Activated naive CD8-positive, alpha-beta T cell treated with anti-CD3 and anti-CD28 coated beads, Interleukin-2, amount 10 ng/mL, durations not matched to agents 7 days and 5 days (primary cell): ENCODE measurements around the gene USP17L30. TPM values are rescaled to one million over a fixed set of nuclear protein-coding genes. Genes with fewer than 3 reads are reported as not detected.
"Not testable (repeated sequence)": the region's sequence is repeated elsewhere in the genome, so short reads cannot be mapped to it uniquely, and the experiment has no call there.

Experiments
- ATAC-seq: fragments of 150-1000 bp; cut with Tn5 transposase; one replicate; pipeline ENCODE4 v1.10.0; 2021; ENCODE audit warnings: low read depth, moderate library complexity
- POLR2A ChIA-PET: fragments of 350-600 bp; sonication (Branson Sonifier 250); formaldehyde crosslinking; loops from one replicate; lab custom pipeline; 2021; ENCODE audit warnings: antibody characterized with exemption; lab: Charles Lee
- DNase-seq: peaks from one replicate; pipeline ENCODE4 v3.0.0; 2021
- H3K27ac Mint-ChIP-seq: one replicate; pipeline ENCODE4 v1.8.0; 2022; ENCODE audit warnings: mild to moderate bottlenecking, mixed read lengths
- H3K27me3 Mint-ChIP-seq: one replicate; pipeline ENCODE4 v1.8.0; 2022; ENCODE audit warnings: mild to moderate bottlenecking, moderate library complexity, mixed read lengths
- H3K36me3 Mint-ChIP-seq: one replicate; pipeline ENCODE4 v1.8.0; 2021; ENCODE audit warnings: mild to moderate bottlenecking, mixed read lengths
- H3K4me1 Mint-ChIP-seq: one replicate; pipeline ENCODE4 v1.8.0; 2021; ENCODE audit warnings: mixed read lengths
- H3K4me3 Mint-ChIP-seq: one replicate; pipeline ENCODE4 v1.8.0; 2022; ENCODE audit warnings: mild to moderate bottlenecking, moderate library complexity, mixed read lengths
- H3K9me3 Mint-ChIP-seq: one replicate; pipeline ENCODE4 v1.8.0; 2021; ENCODE audit warnings: mixed read lengths
- total RNA-seq, 2 experiments: library from RNA; stranded (reverse); gene quantifications; one replicate each; pipeline ENCODE4 v1.2.3, GENCODE V29; 2021

The USP17L30 gene, protein sequence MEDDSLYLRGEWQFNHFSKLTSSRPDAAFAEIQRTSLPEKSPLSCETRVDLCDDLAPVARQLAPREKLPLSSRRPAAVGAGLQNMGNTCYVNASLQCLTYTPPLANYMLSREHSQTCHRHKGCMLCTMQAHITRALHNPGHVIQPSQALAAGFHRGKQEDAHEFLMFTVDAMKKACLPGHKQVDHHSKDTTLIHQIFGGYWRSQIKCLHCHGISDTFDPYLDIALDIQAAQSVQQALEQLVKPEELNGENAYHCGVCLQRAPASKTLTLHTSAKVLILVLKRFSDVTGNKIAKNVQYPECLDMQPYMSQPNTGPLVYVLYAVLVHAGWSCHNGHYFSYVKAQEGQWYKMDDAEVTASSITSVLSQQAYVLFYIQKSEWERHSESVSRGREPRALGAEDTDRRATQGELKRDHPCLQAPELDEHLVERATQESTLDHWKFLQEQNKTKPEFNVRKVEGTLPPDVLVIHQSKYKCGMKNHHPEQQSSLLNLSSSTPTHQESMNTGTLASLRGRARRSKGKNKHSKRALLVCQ
- not detected for total RNA-seq

DNA sequence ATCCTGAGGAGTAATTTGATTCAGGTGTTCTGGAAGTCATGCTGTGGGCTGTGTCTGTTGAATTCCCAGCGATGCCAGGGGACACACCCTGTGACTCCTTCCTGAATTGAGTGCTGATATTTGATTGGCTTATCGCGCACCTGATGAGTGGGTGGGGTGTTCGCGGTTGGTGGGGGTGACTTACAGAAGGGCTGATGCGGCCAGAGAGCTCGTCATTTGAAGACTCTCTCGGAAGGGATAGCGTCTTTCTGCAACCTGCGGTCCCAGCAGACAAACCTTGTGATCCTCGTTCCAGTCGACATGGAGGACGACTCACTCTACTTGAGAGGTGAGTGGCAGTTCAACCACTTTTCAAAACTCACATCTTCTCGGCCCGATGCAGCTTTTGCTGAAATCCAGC is at the start of gene USP17L30:
Gene USP17L30, plus strand, starts transcription at position 301 of the 400 bp plus-strand sequence. Its CDS starts 0 bp downstream, at position 301.
- H3K9me3 Mint-ChIP-seq, ATAC-seq, POLR2A ChIA-PET, H3K4me1 Mint-ChIP-seq, H3K27me3 Mint-ChIP-seq, H3K4me3 Mint-ChIP-seq, DNase-seq, H3K27ac Mint-ChIP-seq, H3K36me3 Mint-ChIP-seq: not testable (repeated sequence)

DNA sequence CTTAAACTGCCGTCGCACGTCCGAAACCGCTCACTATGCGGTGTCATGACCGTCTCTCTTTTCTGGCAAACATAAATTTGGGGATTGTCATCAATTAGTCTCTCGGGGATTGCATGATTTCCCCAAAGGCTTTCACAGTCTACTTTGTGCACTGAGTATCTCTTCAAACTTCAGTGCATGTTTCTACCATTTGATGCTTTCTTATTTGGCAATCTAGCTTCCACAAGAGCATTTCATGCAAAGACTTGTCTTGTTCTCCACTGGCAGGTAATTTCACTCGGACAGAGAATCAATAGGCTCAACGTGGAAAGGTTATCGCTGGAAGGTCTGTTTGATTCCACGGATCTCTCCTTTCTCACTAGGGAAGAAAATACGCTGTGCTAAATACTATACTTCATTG is 38.7 kb upstream of the USP17L30 start:
- DNase-seq, ATAC-seq, H3K27ac Mint-ChIP-seq, H3K4me1 Mint-ChIP-seq, H3K9me3 Mint-ChIP-seq, H3K36me3 Mint-ChIP-seq, POLR2A ChIA-PET, H3K4me3 Mint-ChIP-seq, H3K27me3 Mint-ChIP-seq: not testable (repeated sequence)

DNA sequence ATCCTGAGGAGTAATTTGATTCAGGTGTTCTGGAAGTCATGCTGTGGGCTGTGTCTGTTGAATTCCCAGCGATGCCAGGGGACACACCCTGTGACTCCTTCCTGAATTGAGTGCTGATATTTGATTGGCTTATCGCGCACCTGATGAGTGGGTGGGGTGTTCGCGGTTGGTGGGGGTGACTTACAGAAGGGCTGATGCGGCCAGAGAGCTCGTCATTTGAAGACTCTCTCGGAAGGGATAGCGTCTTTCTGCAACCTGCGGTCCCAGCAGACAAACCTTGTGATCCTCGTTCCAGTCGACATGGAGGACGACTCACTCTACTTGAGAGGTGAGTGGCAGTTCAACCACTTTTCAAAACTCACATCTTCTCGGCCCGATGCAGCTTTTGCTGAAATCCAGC is 38.1 kb upstream of the USP17L30 start, which contains the start of gene USP17L24:
Gene USP17L24, plus strand, starts transcription at position 301 of the 400 bp plus-strand sequence. Its CDS starts 0 bp downstream, at position 301.
- H3K36me3 Mint-ChIP-seq, H3K4me1 Mint-ChIP-seq, POLR2A ChIA-PET, H3K27ac Mint-ChIP-seq, H3K9me3 Mint-ChIP-seq, H3K4me3 Mint-ChIP-seq, H3K27me3 Mint-ChIP-seq, ATAC-seq, DNase-seq: not testable (repeated sequence)

DNA sequence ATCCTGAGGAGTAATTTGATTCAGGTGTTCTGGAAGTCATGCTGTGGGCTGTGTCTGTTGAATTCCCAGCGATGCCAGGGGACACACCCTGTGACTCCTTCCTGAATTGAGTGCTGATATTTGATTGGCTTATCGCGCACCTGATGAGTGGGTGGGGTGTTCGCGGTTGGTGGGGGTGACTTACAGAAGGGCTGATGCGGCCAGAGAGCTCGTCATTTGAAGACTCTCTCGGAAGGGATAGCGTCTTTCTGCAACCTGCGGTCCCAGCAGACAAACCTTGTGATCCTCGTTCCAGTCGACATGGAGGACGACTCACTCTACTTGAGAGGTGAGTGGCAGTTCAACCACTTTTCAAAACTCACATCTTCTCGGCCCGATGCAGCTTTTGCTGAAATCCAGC is 33.3 kb upstream of the USP17L30 start, which contains the start of gene USP17L25:
Gene USP17L25, plus strand, starts transcription at position 301 of the 400 bp plus-strand sequence. Its CDS starts 0 bp downstream, at position 301.
- H3K27me3 Mint-ChIP-seq, H3K36me3 Mint-ChIP-seq, POLR2A ChIA-PET, DNase-seq, H3K4me3 Mint-ChIP-seq, H3K9me3 Mint-ChIP-seq, H3K27ac Mint-ChIP-seq, H3K4me1 Mint-ChIP-seq, ATAC-seq: not testable (repeated sequence)

DNA sequence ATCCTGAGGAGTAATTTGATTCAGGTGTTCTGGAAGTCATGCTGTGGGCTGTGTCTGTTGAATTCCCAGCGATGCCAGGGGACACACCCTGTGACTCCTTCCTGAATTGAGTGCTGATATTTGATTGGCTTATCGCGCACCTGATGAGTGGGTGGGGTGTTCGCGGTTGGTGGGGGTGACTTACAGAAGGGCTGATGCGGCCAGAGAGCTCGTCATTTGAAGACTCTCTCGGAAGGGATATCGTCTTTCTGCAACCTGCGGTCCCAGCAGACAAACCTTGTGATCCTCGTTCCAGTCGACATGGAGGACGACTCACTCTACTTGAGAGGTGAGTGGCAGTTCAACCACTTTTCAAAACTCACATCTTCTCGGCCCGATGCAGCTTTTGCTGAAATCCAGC is 28.6 kb upstream of the USP17L30 start, which contains the start of gene USP17L26:
Gene USP17L26, plus strand, starts transcription at position 301 of the 400 bp plus-strand sequence. Its CDS starts 0 bp downstream, at position 301.
- H3K9me3 Mint-ChIP-seq, ATAC-seq: not testable (repeated sequence)

DNA sequence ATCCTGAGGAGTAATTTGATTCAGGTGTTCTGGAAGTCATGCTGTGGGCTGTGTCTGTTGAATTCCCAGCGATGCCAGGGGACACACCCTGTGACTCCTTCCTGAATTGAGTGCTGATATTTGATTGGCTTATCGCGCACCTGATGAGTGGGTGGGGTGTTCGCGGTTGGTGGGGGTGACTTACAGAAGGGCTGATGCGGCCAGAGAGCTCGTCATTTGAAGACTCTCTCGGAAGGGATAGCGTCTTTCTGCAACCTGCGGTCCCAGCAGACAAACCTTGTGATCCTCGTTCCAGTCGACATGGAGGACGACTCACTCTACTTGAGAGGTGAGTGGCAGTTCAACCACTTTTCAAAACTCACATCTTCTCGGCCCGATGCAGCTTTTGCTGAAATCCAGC is 23.8 kb upstream of the USP17L30 start, which contains the start of gene USP17L5:
Gene USP17L5, plus strand, starts transcription at position 301 of the 400 bp plus-strand sequence. Its CDS starts 0 bp downstream, at position 301.
- H3K36me3 Mint-ChIP-seq, DNase-seq, H3K4me1 Mint-ChIP-seq, ATAC-seq, H3K9me3 Mint-ChIP-seq, H3K27ac Mint-ChIP-seq, POLR2A ChIA-PET, H3K4me3 Mint-ChIP-seq, H3K27me3 Mint-ChIP-seq: not testable (repeated sequence)

More for the DNA sequence above, 28.6 kb upstream of the USP17L30 start, which contains the start of gene USP17L26:
- H3K4me3 Mint-ChIP-seq, DNase-seq, H3K27me3 Mint-ChIP-seq, H3K27ac Mint-ChIP-seq, H3K4me1 Mint-ChIP-seq, POLR2A ChIA-PET, H3K36me3 Mint-ChIP-seq: not testable (repeated sequence)

DNA sequence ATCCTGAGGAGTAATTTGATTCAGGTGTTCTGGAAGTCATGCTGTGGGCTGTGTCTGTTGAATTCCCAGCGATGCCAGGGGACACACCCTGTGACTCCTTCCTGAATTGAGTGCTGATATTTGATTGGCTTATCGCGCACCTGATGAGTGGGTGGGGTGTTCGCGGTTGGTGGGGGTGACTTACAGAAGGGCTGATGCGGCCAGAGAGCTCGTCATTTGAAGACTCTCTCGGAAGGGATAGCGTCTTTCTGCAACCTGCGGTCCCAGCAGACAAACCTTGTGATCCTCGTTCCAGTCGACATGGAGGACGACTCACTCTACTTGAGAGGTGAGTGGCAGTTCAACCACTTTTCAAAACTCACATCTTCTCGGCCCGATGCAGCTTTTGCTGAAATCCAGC is 19.1 kb upstream of the USP17L30 start, which contains the start of gene USP17L27:
Gene USP17L27, plus strand, starts transcription at position 301 of the 400 bp plus-strand sequence. Its CDS starts 0 bp downstream, at position 301.
- H3K4me1 Mint-ChIP-seq, POLR2A ChIA-PET: not testable (repeated sequence)

DNA sequence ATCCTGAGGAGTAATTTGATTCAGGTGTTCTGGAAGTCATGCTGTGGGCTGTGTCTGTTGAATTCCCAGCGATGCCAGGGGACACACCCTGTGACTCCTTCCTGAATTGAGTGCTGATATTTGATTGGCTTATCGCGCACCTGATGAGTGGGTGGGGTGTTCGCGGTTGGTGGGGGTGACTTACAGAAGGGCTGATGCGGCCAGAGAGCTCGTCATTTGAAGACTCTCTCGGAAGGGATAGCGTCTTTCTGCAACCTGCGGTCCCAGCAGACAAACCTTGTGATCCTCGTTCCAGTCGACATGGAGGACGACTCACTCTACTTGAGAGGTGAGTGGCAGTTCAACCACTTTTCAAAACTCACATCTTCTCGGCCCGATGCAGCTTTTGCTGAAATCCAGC is 14.3 kb upstream of the USP17L30 start, which contains the start of gene USP17L28:
Gene USP17L28, plus strand, starts transcription at position 301 of the 400 bp plus-strand sequence. Its CDS starts 0 bp downstream, at position 301.
- H3K4me3 Mint-ChIP-seq, H3K4me1 Mint-ChIP-seq, H3K27me3 Mint-ChIP-seq, POLR2A ChIA-PET, H3K27ac Mint-ChIP-seq, H3K9me3 Mint-ChIP-seq, DNase-seq, H3K36me3 Mint-ChIP-seq, ATAC-seq: not testable (repeated sequence)

More for the DNA sequence above, 19.1 kb upstream of the USP17L30 start, which contains the start of gene USP17L27:
- not testable (repeated sequence) for DNase-seq, H3K9me3 Mint-ChIP-seq, ATAC-seq, H3K36me3 Mint-ChIP-seq, H3K4me3 Mint-ChIP-seq, H3K27ac Mint-ChIP-seq, H3K27me3 Mint-ChIP-seq

DNA sequence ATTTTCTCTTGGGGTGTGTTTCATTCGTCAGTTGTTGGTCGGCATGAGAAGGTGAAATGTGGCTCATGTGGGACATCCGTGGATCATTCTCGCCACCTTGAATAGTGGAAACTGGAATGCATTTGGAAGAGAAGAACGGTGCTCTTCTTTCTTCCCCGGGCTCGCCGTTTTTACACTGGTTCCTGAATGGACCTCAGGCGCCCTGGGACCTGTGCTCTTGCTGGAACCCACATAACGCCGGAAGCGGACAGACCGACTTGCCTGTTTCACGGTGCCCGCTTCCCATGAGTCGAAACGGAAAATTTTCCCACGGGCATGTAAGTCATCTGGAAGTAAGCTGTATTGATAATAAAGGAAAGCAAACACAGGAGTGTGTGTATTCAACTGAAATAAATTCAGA is 12.1 kb upstream of the USP17L30 start:
- DNase-seq, H3K4me3 Mint-ChIP-seq, H3K9me3 Mint-ChIP-seq, H3K27ac Mint-ChIP-seq, ATAC-seq, H3K4me1 Mint-ChIP-seq, POLR2A ChIA-PET, H3K27me3 Mint-ChIP-seq, H3K36me3 Mint-ChIP-seq: not testable (repeated sequence)

DNA sequence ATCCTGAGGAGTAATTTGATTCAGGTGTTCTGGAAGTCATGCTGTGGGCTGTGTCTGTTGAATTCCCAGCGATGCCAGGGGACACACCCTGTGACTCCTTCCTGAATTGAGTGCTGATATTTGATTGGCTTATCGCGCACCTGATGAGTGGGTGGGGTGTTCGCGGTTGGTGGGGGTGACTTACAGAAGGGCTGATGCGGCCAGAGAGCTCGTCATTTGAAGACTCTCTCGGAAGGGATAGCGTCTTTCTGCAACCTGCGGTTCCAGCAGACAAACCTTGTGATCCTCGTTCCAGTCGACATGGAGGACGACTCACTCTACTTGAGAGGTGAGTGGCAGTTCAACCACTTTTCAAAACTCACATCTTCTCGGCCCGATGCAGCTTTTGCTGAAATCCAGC is 9.6 kb upstream of the USP17L30 start, which contains the start of gene USP17L29:
Gene USP17L29, plus strand, starts transcription at position 301 of the 400 bp plus-strand sequence. Its CDS starts 0 bp downstream, at position 301.
- ATAC-seq, POLR2A ChIA-PET, H3K27me3 Mint-ChIP-seq, H3K4me3 Mint-ChIP-seq, H3K36me3 Mint-ChIP-seq, H3K27ac Mint-ChIP-seq, H3K4me1 Mint-ChIP-seq, DNase-seq, H3K9me3 Mint-ChIP-seq: not testable (repeated sequence)

DNA sequence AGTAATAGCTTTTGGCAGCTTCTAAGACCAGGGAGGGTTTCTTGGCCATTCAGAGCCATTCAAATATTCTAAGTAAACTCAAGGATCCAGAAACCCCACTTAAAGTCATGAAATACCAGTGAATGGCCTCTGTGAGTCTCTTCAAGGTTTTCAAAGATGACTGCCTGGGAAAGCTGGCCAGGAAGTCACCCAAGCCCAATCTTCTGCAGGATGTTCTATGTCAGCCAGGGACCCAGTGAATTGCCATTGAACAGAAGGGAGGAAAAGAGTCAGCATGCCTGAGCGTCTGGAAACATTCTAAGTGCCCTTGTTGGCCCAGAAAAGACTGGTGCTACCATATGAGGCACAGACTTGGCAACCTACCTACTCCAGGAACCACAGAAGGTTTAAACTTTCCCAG is 17.0 kb downstream of the USP17L30 start:
- ATAC-seq, H3K4me1 Mint-ChIP-seq, POLR2A ChIA-PET: not testable (repeated sequence)

DNA sequence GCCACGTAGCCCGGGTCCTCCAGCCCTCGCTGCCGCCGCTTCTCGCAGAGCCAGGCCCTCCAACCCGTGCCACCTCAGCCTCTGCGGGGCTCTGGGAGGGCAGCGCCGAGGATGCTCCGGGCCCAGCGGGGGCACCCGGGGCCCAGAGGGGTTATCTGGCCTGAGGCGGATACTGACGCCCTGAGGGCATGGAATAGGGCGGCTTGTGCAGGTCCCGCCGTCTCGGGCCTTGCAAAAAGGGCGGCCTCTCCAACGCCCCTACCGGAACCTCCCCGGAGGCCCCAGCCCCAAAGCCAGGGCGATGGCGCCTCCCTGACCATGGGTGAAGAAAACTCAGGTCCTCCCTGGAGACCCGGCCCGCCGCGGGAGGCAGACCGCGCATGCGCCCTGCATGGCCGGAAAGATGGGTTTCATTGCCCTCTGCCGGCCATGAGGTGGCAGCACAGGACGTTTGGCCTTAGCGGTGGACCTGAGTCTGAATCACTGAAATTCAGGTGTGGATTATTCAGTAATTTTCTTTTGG is 18.1 kb downstream of the USP17L30 start:
- ATAC-seq, POLR2A ChIA-PET, H3K27ac Mint-ChIP-seq: not testable (repeated sequence)

More for the DNA sequence above, 17.0 kb downstream of the USP17L30 start:
- not testable (repeated sequence) for H3K27ac Mint-ChIP-seq, H3K9me3 Mint-ChIP-seq, H3K27me3 Mint-ChIP-seq, H3K4me3 Mint-ChIP-seq, H3K36me3 Mint-ChIP-seq, DNase-seq

DNA sequence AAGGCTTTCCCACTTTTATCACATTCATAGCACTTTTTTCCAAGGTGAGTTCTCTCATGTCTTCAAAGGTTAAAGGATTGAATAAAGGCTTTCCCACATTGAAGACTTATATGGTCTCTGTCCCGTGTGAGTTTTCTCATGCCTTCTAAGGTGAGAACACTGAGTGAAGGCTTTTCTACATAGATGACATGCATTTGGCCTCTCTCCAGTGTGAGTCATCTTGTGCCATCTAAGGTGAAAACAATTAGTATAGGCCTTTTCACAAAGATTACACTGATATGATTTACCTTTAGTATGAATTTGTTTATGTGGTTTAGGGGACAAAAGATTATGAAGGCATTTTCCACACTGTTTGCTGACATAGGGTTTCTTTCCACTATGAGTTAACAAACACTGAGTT is 21.2 kb downstream of the USP17L30 start:
- no peak overlapping the region for H3K27ac Mint-ChIP-seq
- no peak for ATAC-seq
- no peaks in the 10 kb centered on the region for H3K9me3 Mint-ChIP-seq
- POLR2A ChIA-PET: no interaction called here
- H3K27me3 Mint-ChIP-seq: peaks cover 2% of the 10 kb centered on the region
- H3K4me3 Mint-ChIP-seq: no peak overlapping the region
- DNase-seq: no peak
- H3K36me3 Mint-ChIP-seq: no peaks in the 10 kb centered on the region
- no peaks in the 10 kb centered on the region for H3K4me1 Mint-ChIP-seq

More for the DNA sequence above, 18.1 kb downstream of the USP17L30 start:
- not testable (repeated sequence) for H3K36me3 Mint-ChIP-seq, H3K4me1 Mint-ChIP-seq, H3K27me3 Mint-ChIP-seq, H3K9me3 Mint-ChIP-seq
- peak; percentile 60 for DNase-seq
- peak overlapping the region; percentile 51 for H3K4me3 Mint-ChIP-seq
